Central memory CD8-positive, alpha-beta T cell (primary cell): ENCODE measurements around the gene YAE1.

Experiments used
- ATAC-seq: fragments of 150-1000 bp; cut with Tn5 transposase; replicated peaks from 2 replicates; pipeline ENCODE4 v1.10.0; 2022; ENCODE audit warnings: mild to moderate bottlenecking, moderate FRiP score, moderate number of reproducible peaks; ENCODE audit not compliant: poor library complexity, severe bottlenecking; ENCODE audit errors: extremely low read depth
- DNase-seq, 2 donors: peaks; one replicate each; pipeline ENCODE4 v3.0.0; 2021; ENCODE audit warnings: low spot score in 2 of 2
- H3K27ac Mint-ChIP-seq: one replicate; pipeline ENCODE4 v1.8.0; 2022; ENCODE audit warnings: low read depth, mild to moderate bottlenecking, moderate library complexity, mixed read lengths
- H3K27me3 Mint-ChIP-seq: one replicate; pipeline ENCODE4 v1.8.0; 2022; ENCODE audit warnings: mixed read lengths
- H3K36me3 Mint-ChIP-seq: one replicate; pipeline ENCODE4 v1.8.0; 2022; ENCODE audit warnings: mild to moderate bottlenecking, moderate library complexity, mixed read lengths; ENCODE audit not compliant: insufficient read depth
- H3K4me1 Mint-ChIP-seq: one replicate; pipeline ENCODE4 v1.8.0; 2022; ENCODE audit warnings: mixed read lengths
- H3K4me3 Mint-ChIP-seq: one replicate; pipeline ENCODE4 v1.8.0; 2022; ENCODE audit warnings: mild to moderate bottlenecking, moderate library complexity, mixed read lengths
- H3K9me3 Mint-ChIP-seq: one replicate; pipeline ENCODE4 v1.8.0; 2022; ENCODE audit warnings: mixed read lengths

Gene YAE1

GRCh38 chr7:39560408-39560807, 5.8 kb upstream of the YAE1 start:
- H3K4me3 Mint-ChIP-seq, result no peak overlapping the region
- no peak overlapping the region for H3K27ac Mint-ChIP-seq
- no peaks in the 10 kb centered on the region for H3K9me3 Mint-ChIP-seq
- DNase-seq (no peak), ATAC-seq (no peak)
- H3K27me3 Mint-ChIP-seq, result peaks cover 33% of the 10 kb centered on the region
- peaks cover 1% of the 10 kb centered on the region for H3K4me1 Mint-ChIP-seq
- no peaks in the 10 kb centered on the region for H3K36me3 Mint-ChIP-seq

- Mint-ChIP-seq H3K4me3 (no peak overlapping the region), H3K27me3 (peaks cover 33% of the 10 kb centered on the region), H3K4me1 (peaks cover 7% of the 10 kb centered on the region), H3K9me3 (no peaks in the 10 kb centered on the region), H3K36me3 (no peaks in the 10 kb centered on the region), H3K27ac (no peak overlapping the region)
- ATAC-seq (no peak), DNase-seq (no peak)
Observed at GRCh38 chr7:39560997-39561396, 5.2 kb upstream of the YAE1 start.

- Mint-ChIP-seq H3K4me1 (peaks cover 17% of the 10 kb centered on the region), H3K4me3 (peak overlapping the region; percentile 93), H3K36me3 (peaks cover 5% of the 10 kb centered on the region), H3K9me3 (no peaks in the 10 kb centered on the region), H3K27me3 (peaks cover 13% of the 10 kb centered on the region), H3K27ac (peak overlapping the region; percentile 94)
- ATAC-seq, result no peak
- no peak for DNase-seq
Observed at GRCh38 chr7:39565538-39565937, 666 bp upstream of the YAE1 start.

DNA sequence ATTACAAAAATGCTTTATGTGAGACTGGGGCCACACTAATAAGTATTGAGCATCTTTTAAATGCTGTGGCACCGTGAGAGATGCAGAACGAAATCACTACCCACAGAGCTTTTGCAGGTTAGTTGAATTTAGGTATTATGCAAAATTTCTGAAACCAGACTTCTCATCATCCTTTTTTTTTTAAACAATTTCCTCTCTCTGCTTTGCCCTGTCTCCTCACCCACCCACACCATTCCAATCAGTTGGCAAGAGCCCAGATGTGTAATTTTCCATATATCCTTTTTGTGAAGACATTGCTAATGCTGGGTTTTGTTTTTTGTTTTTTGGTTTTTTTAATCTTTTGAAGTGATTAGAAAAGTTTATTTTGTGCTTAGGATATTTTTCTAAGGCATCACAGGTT, 1.1 kb downstream of the YAE1 start:
- Mint-ChIP-seq H3K4me1 (peaks cover 17% of the 10 kb centered on the region), H3K36me3 (peaks cover 11% of the 10 kb centered on the region), H3K9me3 (no peaks in the 10 kb centered on the region), H3K4me3 (peak overlapping the region; percentile 93), H3K27me3 (no peaks in the 10 kb centered on the region), H3K27ac (no peak overlapping the region)
- no peak for DNase-seq
- no peak for ATAC-seq

GRCh38 chr7:39574673-39575349, 8.6 kb downstream of the YAE1 start:
- H3K9me3 Mint-ChIP-seq, result no peaks in the 10 kb centered on the region
- H3K36me3 Mint-ChIP-seq, result peaks cover 17% of the 10 kb centered on the region
- H3K4me3 Mint-ChIP-seq, result no peak overlapping the region
- no peaks in the 10 kb centered on the region for H3K27me3 Mint-ChIP-seq
- DNase-seq, result no peak
- ATAC-seq, result no peak
- H3K27ac Mint-ChIP-seq, result no peak overlapping the region
- no peaks in the 10 kb centered on the region for H3K4me1 Mint-ChIP-seq

- H3K36me3 Mint-ChIP-seq, result peaks cover 10% of the 10 kb centered on the region
- DNase-seq (no peak), ATAC-seq (no peak)
- no peak overlapping the region for H3K27ac Mint-ChIP-seq
- H3K27me3 Mint-ChIP-seq, result no peaks in the 10 kb centered on the region
- H3K9me3 Mint-ChIP-seq, result no peaks in the 10 kb centered on the region
- H3K4me1 Mint-ChIP-seq, result no peaks in the 10 kb centered on the region
- no peak overlapping the region for H3K4me3 Mint-ChIP-seq
Observed at GRCh38 chr7:39577229-39577874, 11.1 kb downstream of the YAE1 start.

- H3K36me3 Mint-ChIP-seq, result peaks cover under 1% of the 10 kb centered on the region
- H3K4me1 Mint-ChIP-seq, result no peaks in the 10 kb centered on the region
- DNase-seq (peak; percentile 59 to 63), ATAC-seq (peak; percentile 79)
- no peak overlapping the region for H3K27ac Mint-ChIP-seq
- no peaks in the 10 kb centered on the region for H3K27me3 Mint-ChIP-seq
- no peaks in the 10 kb centered on the region for H3K9me3 Mint-ChIP-seq
- no peak overlapping the region for H3K4me3 Mint-ChIP-seq
Observed at GRCh38 chr7:39580149-39580874, 14.1 kb downstream of the YAE1 start.

DNA sequence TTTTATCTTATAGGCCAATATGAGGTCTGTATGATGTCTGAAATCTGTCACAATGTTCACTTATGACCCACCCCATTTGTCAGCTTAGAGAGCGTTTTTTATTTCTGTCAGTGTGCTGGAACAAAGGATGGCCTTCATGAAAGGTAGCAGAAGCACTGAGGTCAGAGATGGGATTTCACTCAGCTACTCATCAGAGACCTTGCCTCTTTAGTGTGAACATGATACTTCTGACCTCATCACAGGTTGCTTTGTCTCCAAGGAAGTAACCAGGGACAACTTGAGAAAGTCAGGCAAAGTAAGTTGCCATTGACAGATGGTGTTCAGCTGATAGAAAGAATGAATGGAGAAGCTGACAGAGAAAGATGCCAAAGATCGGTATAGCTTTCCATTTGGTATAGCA, 16.3 kb downstream of the YAE1 start:
- Mint-ChIP-seq H3K27ac (no peak overlapping the region), H3K27me3 (no peaks in the 10 kb centered on the region), H3K9me3 (no peaks in the 10 kb centered on the region), H3K4me1 (no peaks in the 10 kb centered on the region), H3K4me3 (no peak overlapping the region), H3K36me3 (peaks cover 3% of the 10 kb centered on the region)
- DNase-seq (no peak), ATAC-seq (no peak)

DNA sequence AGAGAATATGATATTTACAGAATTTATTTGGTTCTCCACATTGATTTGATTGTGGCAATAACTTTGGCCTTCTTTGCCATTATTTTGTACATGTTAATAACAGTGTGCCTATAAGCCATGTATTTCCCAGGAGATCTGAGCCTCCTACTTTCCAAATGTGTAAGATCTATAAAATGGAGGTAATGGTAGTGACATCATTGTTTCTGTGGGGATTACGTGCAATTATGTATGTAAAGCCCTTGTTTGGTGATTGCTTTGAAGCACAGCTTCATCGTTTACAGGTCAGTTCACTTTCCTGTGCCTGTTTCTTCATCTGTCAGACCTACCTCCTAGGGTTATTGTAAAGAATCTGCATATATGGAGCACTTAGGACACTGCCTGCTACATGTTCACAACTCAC, 17.3 kb downstream of the YAE1 start:
- no peaks in the 10 kb centered on the region for H3K9me3 Mint-ChIP-seq
- peak overlapping the region; percentile 6 for H3K27ac Mint-ChIP-seq
- no peak overlapping the region for H3K4me3 Mint-ChIP-seq
- H3K36me3 Mint-ChIP-seq, result peaks cover 3% of the 10 kb centered on the region
- no peaks in the 10 kb centered on the region for H3K4me1 Mint-ChIP-seq
- H3K27me3 Mint-ChIP-seq, result no peaks in the 10 kb centered on the region
- ATAC-seq (no peak), DNase-seq (no peak)

DNA sequence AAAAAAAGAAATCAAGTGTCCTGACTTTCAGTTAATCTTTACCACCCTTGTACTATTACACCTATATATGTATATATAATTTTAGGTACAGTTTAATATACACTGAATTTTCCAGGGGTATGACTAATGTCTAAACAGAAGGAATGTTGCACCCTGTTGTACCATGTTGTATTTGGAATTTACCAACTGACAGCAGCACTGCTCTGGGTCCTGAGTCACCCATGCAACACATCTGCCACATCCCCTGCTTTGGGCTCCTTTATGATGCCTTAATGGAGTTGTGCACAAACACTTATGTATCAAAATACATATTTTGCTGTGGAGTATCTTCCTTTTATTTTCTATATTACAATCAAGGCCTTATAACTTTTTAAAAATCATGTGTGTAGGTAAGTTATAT, 21.2 kb downstream of the YAE1 start:
- Mint-ChIP-seq H3K9me3 (no peaks in the 10 kb centered on the region), H3K36me3 (peaks cover 3% of the 10 kb centered on the region), H3K4me1 (peaks cover 8% of the 10 kb centered on the region), H3K27ac (no peak overlapping the region), H3K4me3 (no peak overlapping the region), H3K27me3 (no peaks in the 10 kb centered on the region)
- no peak for DNase-seq
- no peak for ATAC-seq

- peaks cover 3% of the 10 kb centered on the region for H3K36me3 Mint-ChIP-seq
- H3K27me3 Mint-ChIP-seq, result no peaks in the 10 kb centered on the region
- no peaks in the 10 kb centered on the region for H3K9me3 Mint-ChIP-seq
- ATAC-seq, result no peak
- H3K4me1 Mint-ChIP-seq, result peaks cover 12% of the 10 kb centered on the region
- no peak overlapping the region for H3K27ac Mint-ChIP-seq
- no peak for DNase-seq
- no peak overlapping the region for H3K4me3 Mint-ChIP-seq
Observed at GRCh38 chr7:39588416-39588815, 22.2 kb downstream of the YAE1 start.

- H3K4me1 Mint-ChIP-seq, result peaks cover 12% of the 10 kb centered on the region
- no peak overlapping the region for H3K27ac Mint-ChIP-seq
- no peak overlapping the region for H3K4me3 Mint-ChIP-seq
- DNase-seq (peak in 1 of 2 donors; percentile 25), ATAC-seq (peak; percentile 90)
- H3K9me3 Mint-ChIP-seq, result no peaks in the 10 kb centered on the region
- peaks cover 8% of the 10 kb centered on the region for H3K27me3 Mint-ChIP-seq
- peaks cover 3% of the 10 kb centered on the region for H3K36me3 Mint-ChIP-seq
Observed at GRCh38 chr7:39589323-39590111, 23.3 kb downstream of the YAE1 start.
